Loucy (cell line): Measurements from ENCODE around the gene FBXL13.

Experiments
- CTCF ChIP-seq: fragments of 200-600 bp; sonication (generic); conservative IDR thresholded peaks from 2 replicates; pipeline ENCODE4 v1.5.1; 2014; ENCODE audit warnings: mild to moderate bottlenecking, antibody characterized with exemption, low read length
- EZH2phosphoT487 ChIP-seq: fragments of 200-600 bp; IDR thresholded peaks from 2 replicates; pipeline ENCODE4 v1.6.1; 2018; ENCODE audit warnings: antibody characterized with exemption, mild to moderate bottlenecking, moderate library complexity, borderline replicate concordance

GRCh38 chr7:103116511-103116910 is 41.9 kb upstream of the FBXL13 start:
- no peak for TF ChIP-seq EZH2phosphoT487
- TF ChIP-seq CTCF = no peak
